ENCODE measurements around the gene YPEL1. TPM values are rescaled to one million over a fixed set of nuclear protein-coding genes. Genes with fewer than 3 reads are reported as not detected.

Gene YPEL1
- polyA plus RNA-seq, 3 donors = 1.0 to 2.3 (median 2.0) TPM

DNA sequence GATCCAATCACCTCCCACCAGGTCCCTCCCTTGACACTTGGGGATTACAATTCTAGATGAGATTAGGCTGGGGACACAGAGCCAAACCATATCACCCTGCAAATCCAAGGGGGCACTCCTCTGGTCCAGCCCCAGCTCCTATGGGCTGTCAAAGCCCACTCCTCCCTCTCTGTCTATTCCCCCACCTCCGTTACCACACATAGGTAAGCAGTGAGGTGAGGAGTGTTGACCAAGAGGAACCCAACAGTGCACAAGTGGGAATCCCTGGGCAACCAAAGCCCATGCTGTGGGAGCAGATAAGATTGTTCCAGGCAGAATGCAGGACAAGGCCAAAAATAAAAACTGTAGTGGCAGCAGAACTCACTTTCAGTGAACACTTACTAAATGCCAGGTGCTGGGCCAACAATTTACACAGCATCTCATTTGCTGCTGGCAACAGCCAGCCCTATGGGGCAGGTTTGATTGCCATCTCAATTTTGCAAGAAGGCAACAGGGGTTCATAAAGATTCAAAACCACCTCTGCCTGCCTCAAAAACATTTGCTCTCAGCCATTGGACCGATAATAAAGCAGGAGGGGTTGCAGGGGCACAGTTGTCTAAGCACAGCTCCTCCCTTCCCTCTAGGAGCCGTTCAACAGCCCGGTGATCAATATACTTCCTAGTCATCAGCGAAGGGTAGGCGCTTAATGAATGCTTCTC, 84.6 kb downstream of the YPEL1 start:
- H3K27me3 Mint-ChIP-seq (ENCODE audit: low read depth in 3 of 3) = peaks cover 2 to 5% (median 3%) of the 10 kb centered on the region in 3 donors

DNA sequence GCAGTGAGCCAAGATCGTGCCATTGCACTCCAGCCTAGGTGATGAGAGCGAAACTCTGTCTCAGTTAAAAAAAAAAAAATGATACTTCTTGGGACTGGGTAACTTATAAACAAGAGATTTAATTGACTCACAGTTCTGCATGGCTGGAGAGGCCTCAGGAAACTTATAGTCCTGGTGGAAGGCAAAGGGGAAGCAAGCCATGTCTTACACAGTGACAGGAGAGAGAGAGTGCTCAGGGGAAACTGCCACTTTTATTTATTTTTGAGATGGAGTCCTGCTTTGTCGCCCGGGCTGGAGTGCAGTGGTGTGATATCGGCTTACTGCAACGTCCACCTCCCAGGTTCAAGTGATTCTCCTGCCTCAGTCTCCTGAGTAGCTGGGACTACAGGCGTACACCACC, 85.3 kb downstream of the YPEL1 start:
- H3K27ac ChIP-seq (ENCODE audit: low read depth in 1 of 2, low read length in 2 of 2) = no peak overlapping the region
- Mint-ChIP-seq H3K36me3 (peaks cover 11 to 26% of the 10 kb centered on the region in 2 donors), H3K27me3 (ENCODE audit: low read depth in 3 of 3) (peaks cover 2 to 4% (median 3%) of the 10 kb centered on the region in 3 donors), H3K9me3 (no peaks in the 10 kb centered on the region), H3K4me3 (no peak overlapping the region), H3K4me1 (peaks cover 23% of the 10 kb centered on the region), H3K27ac (no peak overlapping the region)
- H3K9ac ChIP-seq (ENCODE audit: insufficient read depth, low read length, poor library complexity, severe bottlenecking) = no peak overlapping the region
- DNase-seq = no peak
- H3K4me1 ChIP-seq (ENCODE audit: control insufficient read depth in 1 of 2, insufficient read depth in 2 of 2, low read length in 2 of 2) = peaks cover 20 to 28% of the 10 kb centered on the region in 2 donors
- H3K79me2 ChIP-seq (ENCODE audit: insufficient read depth, low read length) = no peaks in the 10 kb centered on the region
- TF ChIP-seq, protein P1, sequence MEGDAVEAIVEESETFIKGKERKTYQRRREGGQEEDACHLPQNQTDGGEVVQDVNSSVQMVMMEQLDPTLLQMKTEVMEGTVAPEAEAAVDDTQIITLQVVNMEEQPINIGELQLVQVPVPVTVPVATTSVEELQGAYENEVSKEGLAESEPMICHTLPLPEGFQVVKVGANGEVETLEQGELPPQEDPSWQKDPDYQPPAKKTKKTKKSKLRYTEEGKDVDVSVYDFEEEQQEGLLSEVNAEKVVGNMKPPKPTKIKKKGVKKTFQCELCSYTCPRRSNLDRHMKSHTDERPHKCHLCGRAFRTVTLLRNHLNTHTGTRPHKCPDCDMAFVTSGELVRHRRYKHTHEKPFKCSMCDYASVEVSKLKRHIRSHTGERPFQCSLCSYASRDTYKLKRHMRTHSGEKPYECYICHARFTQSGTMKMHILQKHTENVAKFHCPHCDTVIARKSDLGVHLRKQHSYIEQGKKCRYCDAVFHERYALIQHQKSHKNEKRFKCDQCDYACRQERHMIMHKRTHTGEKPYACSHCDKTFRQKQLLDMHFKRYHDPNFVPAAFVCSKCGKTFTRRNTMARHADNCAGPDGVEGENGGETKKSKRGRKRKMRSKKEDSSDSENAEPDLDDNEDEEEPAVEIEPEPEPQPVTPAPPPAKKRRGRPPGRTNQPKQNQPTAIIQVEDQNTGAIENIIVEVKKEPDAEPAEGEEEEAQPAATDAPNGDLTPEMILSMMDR (IDR thresholded peaks at IDR 0.05) = no peak
- H3K4me3 ChIP-seq (replicated peaks in 1 of 3; ENCODE audit: low read depth in 2 of 3, low read length in 3 of 3) = no peak overlapping the region
- WGBS (ENCODE audit: insufficient coverage) = 93% methylated on average over 6 of the region's 7 CpGs
- H3K4me2 ChIP-seq (replicated peaks; ENCODE audit: extremely low read depth, low read length, poor library complexity, severe bottlenecking) = no peak overlapping the region
- peaks cover 2 to 9% of the 10 kb centered on the region in 2 donors for H3K36me3 ChIP-seq (replicated peaks in 1 of 2; ENCODE audit: control insufficient read depth in 1 of 2, insufficient read depth in 2 of 2, low read length in 2 of 2)
- no peak overlapping the region for H2AFZ ChIP-seq (ENCODE audit: insufficient read depth, low read depth, low read length, poor library complexity, severe bottlenecking)
- peaks cover 10% of the 10 kb centered on the region for H4K20me1 ChIP-seq (ENCODE audit: insufficient read depth, low read length)
- intact Hi-C loops (cut with micrococcal nuclease) = loop anchor here in 1 of 2 donors (10.0 kb wide), 1 partner anchor 285 kb away; no protein-coding TSS in a partner anchor
- H3K27me3 ChIP-seq (ENCODE audit: control insufficient read depth in 2 of 2, insufficient read depth in 2 of 2, low read length in 2 of 2) = no peaks in the 10 kb centered on the region
- no peaks in the 10 kb centered on the region for H3K9me3 ChIP-seq (replicated peaks in 1 of 2; ENCODE audit: control insufficient read depth in 1 of 2, insufficient read depth in 1 of 2, low read length in 2 of 2)

More for the DNA sequence above, 84.6 kb downstream of the YPEL1 start:
- intact Hi-C loops (cut with micrococcal nuclease) = loop anchor here in 1 of 2 donors (10.0 kb wide), 1 partner anchor 284 kb away; no protein-coding TSS in a partner anchor
- Histone ChIP-seq H2AFZ (ENCODE audit: insufficient read depth, low read depth, low read length, poor library complexity, severe bottlenecking) (peak overlapping the region; percentile 92), H3K79me2 (ENCODE audit: insufficient read depth, low read length) (no peaks in the 10 kb centered on the region), H3K9me3 (replicated peaks in 1 of 2; ENCODE audit: control insufficient read depth in 1 of 2, insufficient read depth in 1 of 2, low read length in 2 of 2) (no peaks in the 10 kb centered on the region), H3K27ac (ENCODE audit: low read depth in 1 of 2, low read length in 2 of 2) (no peak overlapping the region), H4K20me1 (ENCODE audit: insufficient read depth, low read length) (peaks cover 10% of the 10 kb centered on the region), H3K36me3 (replicated peaks in 1 of 2; ENCODE audit: control insufficient read depth in 1 of 2, insufficient read depth in 2 of 2, low read length in 2 of 2) (peaks cover 2 to 9% of the 10 kb centered on the region in 2 donors), H3K4me2 (replicated peaks; ENCODE audit: extremely low read depth, low read length, poor library complexity, severe bottlenecking) (peak overlapping the region; percentile 87), H3K4me1 (ENCODE audit: control insufficient read depth in 1 of 2, insufficient read depth in 2 of 2, low read length in 2 of 2) (peaks cover 20 to 28% of the 10 kb centered on the region in 2 donors), H3K9ac (ENCODE audit: insufficient read depth, low read length, poor library complexity, severe bottlenecking) (peak overlapping the region; percentile 72), H3K4me3 (replicated peaks in 1 of 3; ENCODE audit: low read depth in 2 of 3, low read length in 3 of 3) (peak overlapping the region in 1 of 3 experiments; percentile 77), H3K27me3 (ENCODE audit: control insufficient read depth in 2 of 2, insufficient read depth in 2 of 2, low read length in 2 of 2) (no peaks in the 10 kb centered on the region)
- DNase-seq = no peak
- Mint-ChIP-seq H3K4me3 (peak overlapping the region; percentile 83 to 93), H3K4me1 (peaks cover 23% of the 10 kb centered on the region), H3K36me3 (peaks cover 11 to 22% of the 10 kb centered on the region in 2 donors), H3K27ac (peak overlapping the region in 3 of 7 donors; percentile 26 to 72 (median 40)), H3K9me3 (no peaks in the 10 kb centered on the region)
- WGBS (ENCODE audit: insufficient coverage) = 0% methylated on average over 5 of the region's 6 CpGs
- TF ChIP-seq, protein P1 (IDR thresholded peaks at IDR 0.05) = no peak

Small RNA genes lying within 50 kb of the gene (small RNA-seq; reads per million reads assigned to genes)
- gene MIR301B (ENCODE audit: insufficient read length, low read depth) (6.6 reads per million, percentile 62 among the genes with 10 or more reads in this experiment), gene RN7SL280P (ENCODE audit: insufficient read length, low read depth) (not detected)

Other genes with a start within 250 kb of the YPEL1 start
- under 1 TPM; 0.05 to 0.11 (median 0.08) TPM for gene RIMBP3C, start 184.3 kb downstream of the YPEL1 start, polyA plus RNA-seq
- gene UBE2L3, start 168.1 kb downstream of the YPEL1 start, polyA plus RNA-seq = 10 to 100 TPM; 19.6 to 88.9 (median 69.6) TPM
- 10 to 100 TPM; 26.5 to 32.9 (median 26.7) TPM for gene YDJC, start 105.8 kb downstream of the YPEL1 start, polyA plus RNA-seq
- under 1 TPM in 1 of 3 donors, not detected in 2; 0.21 TPM for gene CCDC116, start 103.0 kb downstream of the YPEL1 start, polyA plus RNA-seq
- 10 to 100 TPM; 31.7 to 46.2 (median 44.7) TPM for gene SDF2L1, start 93.5 kb downstream of the YPEL1 start, polyA plus RNA-seq
- 10 to 100 TPM in 2 of 3 donors, 1 to 10 TPM in 1; 8.9 to 60.9 (median 16.8) TPM for gene PPIL2, start 69.8 kb downstream of the YPEL1 start, polyA plus RNA-seq
- gene MAPK1, start 131.9 kb upstream of the YPEL1 start, polyA plus RNA-seq = 100 to 1,000 TPM in 2 of 3 donors, 10 to 100 TPM in 1; 47.0 to 148 (median 118) TPM
- gene PPM1F, start 217.1 kb upstream of the YPEL1 start, polyA plus RNA-seq = 10 to 100 TPM; 28.8 to 95.0 (median 37.2) TPM
- gene TOP3B, start 247.0 kb upstream of the YPEL1 start, polyA plus RNA-seq = 10 to 100 TPM in 1 of 3 donors, 1 to 10 TPM in 2; 9.0 to 31.9 (median 9.5) TPM

Measured in CD14-positive monocyte (primary cell).